Immature natural killer cell (primary cell): ENCODE data around the gene IGSF9B. TPM values are rescaled to one million over a fixed set of nuclear protein-coding genes. Genes with fewer than 3 reads are reported as not detected.

ENCODE experiments used
- DNase-seq, 3 donors: peaks; one replicate each; pipeline ENCODE4 v3.0.0; 2022; ENCODE audit warnings: mixed read lengths in 1 of 3
- H3K27ac Mint-ChIP-seq, 6 donors: one replicate each; pipeline ENCODE4 v1.8.0; 2020; ENCODE audit warnings: mixed read lengths in 6 of 6, mild to moderate bottlenecking in 5 of 6, inconsistent platforms in 4 of 6, moderate library complexity in 3 of 6
- H3K27me3 Mint-ChIP-seq, 3 donors: one replicate each; pipeline ENCODE4 v1.8.0; 2020 to 2021; ENCODE audit warnings: low read depth in 3 of 3, mild to moderate bottlenecking in 3 of 3, mixed read lengths in 3 of 3, moderate library complexity in 3 of 3, inconsistent platforms in 1 of 3
- H3K36me3 Mint-ChIP-seq, 3 donors: one replicate each; pipeline ENCODE4 v1.8.0; 2020; ENCODE audit warnings: mixed read lengths in 3 of 3, inconsistent platforms in 2 of 3, mild to moderate bottlenecking in 2 of 3
- H3K4me1 Mint-ChIP-seq, 2 donors: one replicate each; pipeline ENCODE4 v1.8.0; 2020; ENCODE audit warnings: inconsistent platforms in 2 of 2, mild to moderate bottlenecking in 2 of 2, mixed read lengths in 2 of 2, moderate library complexity in 1 of 2
- H3K4me3 Mint-ChIP-seq, 5 donors: one replicate each; pipeline ENCODE4 v1.8.0; 2020; ENCODE audit warnings: mild to moderate bottlenecking in 5 of 5, mixed read lengths in 5 of 5, inconsistent platforms in 3 of 5, moderate library complexity in 3 of 5
- H3K9me3 Mint-ChIP-seq, 6 donors: one replicate each; pipeline ENCODE4 v1.8.0; 2020; ENCODE audit warnings: mild to moderate bottlenecking in 6 of 6, mixed read lengths in 6 of 6, inconsistent platforms in 4 of 6, moderate library complexity in 3 of 6
- polyA plus RNA-seq, 3 donors: library from polyadenylated mRNA; unstranded; fragments of 300-500 nt; fragmentation: Illumina TruSeq; gene quantifications; one replicate each; pipeline ENCODE4 v1.2.3, GENCODE V29; 2021

Gene IGSF9B
- polyA plus RNA-seq, 3 donors from 2014 or later = 0.22 to 0.45 TPM; not detected in 1

DNA sequence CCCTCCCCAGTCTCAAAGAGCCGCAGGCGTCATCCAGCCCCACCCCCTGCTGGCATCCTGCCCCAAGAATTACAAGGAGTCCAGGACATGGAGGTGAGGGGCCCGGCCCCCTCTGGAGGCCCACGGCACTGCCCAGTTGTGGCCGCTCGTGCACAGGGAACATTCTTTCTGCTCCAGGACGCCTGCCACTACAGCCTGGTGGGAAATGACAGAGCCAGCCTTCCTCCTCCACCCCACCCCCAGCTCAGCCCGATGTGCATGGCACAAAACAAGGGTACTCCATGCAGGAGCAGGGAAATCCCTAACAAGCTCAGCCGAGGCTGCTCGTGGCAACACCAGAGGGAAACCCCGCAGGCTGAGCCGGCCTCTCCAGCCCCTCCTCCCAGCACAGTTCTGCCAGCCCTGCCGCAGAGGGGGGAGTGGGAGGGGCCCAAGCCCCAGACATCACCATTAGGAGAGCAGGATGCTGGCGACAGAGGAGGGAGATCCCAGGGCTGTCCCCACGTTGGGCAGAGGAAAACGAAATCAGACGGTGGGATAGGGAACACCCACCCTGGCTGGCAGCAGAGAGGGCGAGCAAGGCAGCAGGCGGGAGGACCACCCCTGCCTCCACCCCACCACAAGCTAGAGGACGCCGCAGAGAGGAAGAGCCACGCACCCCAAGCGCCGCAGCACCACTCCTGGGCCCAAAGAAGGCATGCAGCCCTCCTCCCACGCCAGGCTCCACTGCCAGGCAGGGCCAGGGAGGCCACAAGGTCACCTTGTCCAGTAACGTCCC is 10.0 kb downstream of the IGSF9B start:
- no peaks in the 10 kb centered on the region for H3K9me3 Mint-ChIP-seq
- no peak overlapping the region for H3K27ac Mint-ChIP-seq
- DNase-seq = no peak
- no peak overlapping the region for H3K4me3 Mint-ChIP-seq
- peaks cover 13 to 23% of the 10 kb centered on the region in 2 donors for H3K4me1 Mint-ChIP-seq
- no peaks in the 10 kb centered on the region for H3K36me3 Mint-ChIP-seq
- H3K27me3 Mint-ChIP-seq = peaks cover 13 to 17% (median 15%) of the 10 kb centered on the region in 3 donors

- DNase-seq = no peak
- Mint-ChIP-seq H3K4me3 (no peak overlapping the region), H3K27ac (no peak overlapping the region), H3K4me1 (peaks cover 13 to 23% of the 10 kb centered on the region in 2 donors), H3K36me3 (no peaks in the 10 kb centered on the region), H3K9me3 (no peaks in the 10 kb centered on the region), H3K27me3 (peaks cover 13 to 17% (median 15%) of the 10 kb centered on the region in 3 donors)
Measured at GRCh38 chr11:133946051-133946450, 10.7 kb downstream of the IGSF9B start.

- peaks cover 13 to 17% (median 15%) of the 10 kb centered on the region in 3 donors for H3K27me3 Mint-ChIP-seq
- H3K36me3 Mint-ChIP-seq = no peaks in the 10 kb centered on the region
- peaks cover 13 to 23% of the 10 kb centered on the region in 2 donors for H3K4me1 Mint-ChIP-seq
- peak; percentile 63 to 74 (median 68) for DNase-seq
- peak overlapping the region; percentile 78 to 89 (median 84) for H3K4me3 Mint-ChIP-seq
- H3K9me3 Mint-ChIP-seq = no peaks in the 10 kb centered on the region
- H3K27ac Mint-ChIP-seq = peak overlapping the region; percentile 85 to 96 (median 93)
Measured at GRCh38 chr11:133945087-133945974, 11.4 kb downstream of the IGSF9B start.

- Mint-ChIP-seq H3K4me1 (peaks cover 13 to 23% of the 10 kb centered on the region in 2 donors), H3K27me3 (peaks cover 13 to 17% (median 16%) of the 10 kb centered on the region in 3 donors), H3K9me3 (peaks cover 0 to 2% (median 0%) of the 10 kb centered on the region in 6 donors), H3K36me3 (no peaks in the 10 kb centered on the region), H3K27ac (peak overlapping the region; percentile 85 to 96 (median 93)), H3K4me3 (peak overlapping the region in 4 of 5 donors; percentile 36 to 89 (median 86))
- no peak for DNase-seq
Measured at GRCh38 chr11:133943950-133944698, 12.6 kb downstream of the IGSF9B start.

GRCh38 chr11:133942577-133942976 is 14.2 kb downstream of the IGSF9B start:
- Mint-ChIP-seq H3K36me3 (no peaks in the 10 kb centered on the region), H3K27ac (peak overlapping the region in 2 of 6 donors; percentile 37 to 65), H3K9me3 (peaks cover 0 to 2% (median 0%) of the 10 kb centered on the region in 6 donors), H3K4me3 (no peak overlapping the region), H3K4me1 (peaks cover 13 to 19% of the 10 kb centered on the region in 2 donors), H3K27me3 (peaks cover 11 to 14% (median 14%) of the 10 kb centered on the region in 3 donors)
- no peak for DNase-seq

DNA sequence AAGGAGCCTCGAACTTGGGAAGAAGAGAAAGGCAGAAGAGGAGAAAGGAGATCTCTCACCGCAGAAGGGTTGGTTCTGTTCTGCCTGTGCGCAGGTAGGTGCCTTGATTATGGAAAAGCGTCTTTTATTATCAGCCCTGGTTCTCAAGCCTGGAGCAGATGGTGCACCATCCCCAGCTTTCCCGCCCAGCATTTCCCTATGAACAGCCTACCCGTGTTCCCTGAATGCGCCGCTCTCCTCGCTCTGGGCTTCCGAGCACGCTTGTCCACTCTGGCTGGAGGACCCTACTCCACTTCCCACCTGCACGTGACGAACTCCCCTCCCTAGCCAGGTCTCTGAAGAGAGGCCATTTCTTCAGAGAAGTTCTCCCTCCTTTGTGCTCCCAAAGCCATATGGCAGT is 15.2 kb downstream of the IGSF9B start:
- Mint-ChIP-seq H3K9me3 (peaks cover 0 to 2% (median 0%) of the 10 kb centered on the region in 6 donors), H3K27ac (no peak overlapping the region), H3K4me3 (no peak overlapping the region), H3K27me3 (peaks cover 9 to 11% (median 10%) of the 10 kb centered on the region in 3 donors), H3K36me3 (no peaks in the 10 kb centered on the region), H3K4me1 (peaks cover 13 to 15% of the 10 kb centered on the region in 2 donors)
- DNase-seq = no peak

DNA sequence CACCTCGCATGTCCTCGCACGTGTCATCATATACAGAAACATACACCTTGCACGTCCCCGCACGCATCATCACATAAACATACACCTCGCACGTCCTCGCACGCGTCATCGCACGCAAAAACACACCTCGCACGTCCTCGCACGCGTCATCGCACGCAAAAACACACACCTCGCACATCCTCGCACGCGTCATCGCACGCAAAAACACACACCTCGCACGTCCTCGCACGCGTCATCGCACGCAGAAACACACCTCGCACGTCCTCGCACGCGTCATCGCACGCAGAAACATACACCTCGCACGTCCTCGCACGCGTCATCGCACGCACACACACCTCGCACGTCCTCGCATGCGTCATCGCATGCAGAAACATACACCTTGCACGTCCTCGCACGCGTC is 16.7 kb downstream of the IGSF9B start:
- Mint-ChIP-seq H3K27me3 (peaks cover 4 to 6% (median 6%) of the 10 kb centered on the region in 3 donors), H3K4me3 (no peak overlapping the region), H3K36me3 (no peaks in the 10 kb centered on the region), H3K27ac (no peak overlapping the region), H3K9me3 (peaks cover 0 to 2% (median 0%) of the 10 kb centered on the region in 6 donors), H3K4me1 (peaks cover 8% of the 10 kb centered on the region in 2 donors)
- DNase-seq = no peak

- Mint-ChIP-seq H3K4me1 (peaks cover 3 to 4% of the 10 kb centered on the region in 2 donors), H3K27me3 (peaks cover 2 to 4% (median 4%) of the 10 kb centered on the region in 3 donors), H3K36me3 (no peaks in the 10 kb centered on the region), H3K9me3 (peaks cover 0 to 2% (median 0%) of the 10 kb centered on the region in 6 donors), H3K4me3 (no peak overlapping the region), H3K27ac (no peak overlapping the region)
- no peak for DNase-seq
Measured at GRCh38 chr11:133939558-133939957, 17.2 kb downstream of the IGSF9B start.

GRCh38 chr11:133938166-133938565 is 18.6 kb downstream of the IGSF9B start:
- no peak overlapping the region for H3K4me3 Mint-ChIP-seq
- H3K36me3 Mint-ChIP-seq = no peaks in the 10 kb centered on the region
- H3K27ac Mint-ChIP-seq = no peak overlapping the region
- H3K4me1 Mint-ChIP-seq = no peaks in the 10 kb centered on the region
- H3K9me3 Mint-ChIP-seq = peaks cover 0 to 2% (median 0%) of the 10 kb centered on the region in 6 donors
- DNase-seq = no peak
- H3K27me3 Mint-ChIP-seq = peaks cover 0 to 4% (median 4%) of the 10 kb centered on the region in 3 donors

DNA sequence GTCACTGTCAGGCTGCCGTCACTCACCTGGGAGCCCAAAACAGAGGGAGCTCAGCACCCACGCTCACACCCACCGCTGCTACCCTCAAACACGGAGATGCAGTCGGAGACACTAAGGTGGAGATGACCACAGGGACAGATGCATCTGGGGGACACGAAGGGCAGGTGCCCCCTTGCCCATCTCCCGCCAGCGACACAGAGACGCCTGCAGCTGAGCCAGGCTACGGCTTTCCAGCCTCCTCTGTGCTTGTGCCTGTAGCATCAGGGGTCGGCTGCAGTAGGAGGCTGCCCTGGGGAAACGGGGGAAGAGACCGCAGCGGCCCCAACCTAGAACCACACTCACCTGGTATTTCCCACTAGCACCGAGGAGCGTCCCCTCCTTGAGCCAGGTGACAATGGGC is 19.3 kb downstream of the IGSF9B start:
- no peak overlapping the region for H3K27ac Mint-ChIP-seq

GRCh38 chr11:133937015-133937414 is 19.8 kb downstream of the IGSF9B start:
- Mint-ChIP-seq H3K9me3 (peaks cover 0 to 2% (median 0%) of the 10 kb centered on the region in 6 donors), H3K4me3 (no peak overlapping the region), H3K27ac (no peak overlapping the region), H3K36me3 (no peaks in the 10 kb centered on the region), H3K27me3 (peaks cover 0 to 4% (median 0%) of the 10 kb centered on the region in 3 donors), H3K4me1 (no peaks in the 10 kb centered on the region)
- DNase-seq = no peak

More for the DNA sequence above, 19.3 kb downstream of the IGSF9B start:
- H3K9me3 Mint-ChIP-seq = peaks cover 0 to 2% (median 0%) of the 10 kb centered on the region in 6 donors
- peaks cover 0 to 4% (median 0%) of the 10 kb centered on the region in 3 donors for H3K27me3 Mint-ChIP-seq
- no peak for DNase-seq
- no peak overlapping the region for H3K4me3 Mint-ChIP-seq
- H3K4me1 Mint-ChIP-seq = no peaks in the 10 kb centered on the region
- H3K36me3 Mint-ChIP-seq = no peaks in the 10 kb centered on the region

- Mint-ChIP-seq H3K4me1 (no peaks in the 10 kb centered on the region), H3K9me3 (peaks cover 0 to 2% (median 0%) of the 10 kb centered on the region in 6 donors), H3K4me3 (no peak overlapping the region), H3K27me3 (peaks cover 0 to 4% (median 0%) of the 10 kb centered on the region in 3 donors), H3K27ac (no peak overlapping the region), H3K36me3 (no peaks in the 10 kb centered on the region)
- no peak for DNase-seq
Measured at GRCh38 chr11:133936592-133936991, 20.2 kb downstream of the IGSF9B start.

DNA sequence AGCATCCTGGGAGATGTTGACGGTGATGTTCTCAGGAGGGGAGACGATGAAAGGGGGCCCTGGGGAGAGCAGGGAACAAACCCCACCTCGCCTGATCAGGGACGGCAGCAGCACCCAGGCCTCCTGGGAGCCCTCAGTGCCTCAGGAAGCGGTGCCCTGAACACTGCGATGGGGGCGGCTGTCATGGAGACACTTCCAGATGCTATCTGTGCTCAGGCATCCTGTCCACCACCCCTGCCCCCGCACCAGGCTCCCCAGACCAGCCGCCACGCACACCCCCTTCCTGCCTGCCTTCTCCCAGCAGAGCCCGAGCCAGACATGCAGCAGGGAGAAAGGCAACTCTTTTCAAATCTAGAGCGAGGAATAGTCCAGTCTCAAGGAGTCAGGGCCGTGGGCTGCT is 20.6 kb downstream of the IGSF9B start:
- no peak for DNase-seq
- Mint-ChIP-seq H3K9me3 (peaks cover 0 to 2% (median 0%) of the 10 kb centered on the region in 6 donors), H3K36me3 (no peaks in the 10 kb centered on the region), H3K4me1 (no peaks in the 10 kb centered on the region), H3K27me3 (peaks cover 0 to 4% (median 0%) of the 10 kb centered on the region in 3 donors), H3K4me3 (no peak overlapping the region), H3K27ac (no peak overlapping the region)
